Hepatocyte (in vitro differentiated cells): ENCODE measurements around the gene LSM10.

Experiments
- EZH2 ChIP-seq: fragments of 200-600 bp; sonication (generic); IDR thresholded peaks from 2 replicates; pipeline ENCODE4 v1.6.1; 2016; ENCODE audit warnings: antibody characterized with exemption, mild to moderate bottlenecking, borderline replicate concordance
- TF ChIP-seq, protein P1 (sequence below): fragments of 200-600 bp; sonication (generic); IDR thresholded peaks from 2 replicates; pipeline ENCODE4 v1.5.1; 2016; ENCODE audit warnings: antibody characterized with exemption, mild to moderate bottlenecking; ENCODE audit not compliant: poor library complexity

DNA sequence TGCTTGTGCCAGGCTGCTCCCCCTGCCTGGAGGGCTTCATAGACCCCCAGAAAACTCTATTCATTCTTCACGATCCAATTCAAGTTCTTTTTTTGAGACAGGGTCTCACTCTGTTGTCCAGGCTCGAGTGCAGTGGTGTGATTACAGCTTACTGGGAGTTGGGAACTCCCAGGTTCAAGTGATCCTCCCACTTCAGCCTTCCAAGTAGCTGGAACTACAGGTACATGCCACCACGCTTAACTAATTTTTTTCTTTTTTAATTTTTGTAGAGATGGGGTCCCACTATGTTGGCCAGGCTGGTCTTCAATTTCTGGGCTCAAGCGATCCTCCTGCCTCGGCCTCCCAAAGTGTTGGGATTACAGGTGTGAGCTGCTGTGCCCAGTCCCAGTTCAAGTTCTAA is 16.3 kb downstream of the LSM10 start:
- TF ChIP-seq EZH2: no peak
- TF ChIP-seq, protein P1, sequence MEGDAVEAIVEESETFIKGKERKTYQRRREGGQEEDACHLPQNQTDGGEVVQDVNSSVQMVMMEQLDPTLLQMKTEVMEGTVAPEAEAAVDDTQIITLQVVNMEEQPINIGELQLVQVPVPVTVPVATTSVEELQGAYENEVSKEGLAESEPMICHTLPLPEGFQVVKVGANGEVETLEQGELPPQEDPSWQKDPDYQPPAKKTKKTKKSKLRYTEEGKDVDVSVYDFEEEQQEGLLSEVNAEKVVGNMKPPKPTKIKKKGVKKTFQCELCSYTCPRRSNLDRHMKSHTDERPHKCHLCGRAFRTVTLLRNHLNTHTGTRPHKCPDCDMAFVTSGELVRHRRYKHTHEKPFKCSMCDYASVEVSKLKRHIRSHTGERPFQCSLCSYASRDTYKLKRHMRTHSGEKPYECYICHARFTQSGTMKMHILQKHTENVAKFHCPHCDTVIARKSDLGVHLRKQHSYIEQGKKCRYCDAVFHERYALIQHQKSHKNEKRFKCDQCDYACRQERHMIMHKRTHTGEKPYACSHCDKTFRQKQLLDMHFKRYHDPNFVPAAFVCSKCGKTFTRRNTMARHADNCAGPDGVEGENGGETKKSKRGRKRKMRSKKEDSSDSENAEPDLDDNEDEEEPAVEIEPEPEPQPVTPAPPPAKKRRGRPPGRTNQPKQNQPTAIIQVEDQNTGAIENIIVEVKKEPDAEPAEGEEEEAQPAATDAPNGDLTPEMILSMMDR: no peak
